HG03439 (cell line): ENCODE measurements around the gene IQCK.
"Not testable (repeated sequence)": the region's sequence is repeated elsewhere in the genome, so short reads cannot be mapped to it uniquely, and the experiment has no call there.

ENCODE experiments used
- ATAC-seq: cut with Tn5 transposase; IDR thresholded peaks from one replicate; pipeline ENCODE4 v1.9.1; 2021; ENCODE audit warnings: mild to moderate bottlenecking, moderate library complexity; ENCODE audit not compliant: unreplicated experiment

The IQCK gene, protein sequence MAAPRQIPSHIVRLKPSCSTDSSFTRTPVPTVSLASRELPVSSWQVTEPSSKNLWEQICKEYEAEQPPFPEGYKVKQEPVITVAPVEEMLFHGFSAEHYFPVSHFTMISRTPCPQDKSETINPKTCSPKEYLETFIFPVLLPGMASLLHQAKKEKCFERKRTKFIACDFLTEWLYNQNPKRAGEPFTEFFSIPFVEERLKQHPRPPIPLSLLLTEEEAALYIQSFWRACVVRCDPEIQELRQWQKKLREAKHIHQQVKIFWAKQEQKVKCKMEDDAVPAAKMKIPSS

DNA sequence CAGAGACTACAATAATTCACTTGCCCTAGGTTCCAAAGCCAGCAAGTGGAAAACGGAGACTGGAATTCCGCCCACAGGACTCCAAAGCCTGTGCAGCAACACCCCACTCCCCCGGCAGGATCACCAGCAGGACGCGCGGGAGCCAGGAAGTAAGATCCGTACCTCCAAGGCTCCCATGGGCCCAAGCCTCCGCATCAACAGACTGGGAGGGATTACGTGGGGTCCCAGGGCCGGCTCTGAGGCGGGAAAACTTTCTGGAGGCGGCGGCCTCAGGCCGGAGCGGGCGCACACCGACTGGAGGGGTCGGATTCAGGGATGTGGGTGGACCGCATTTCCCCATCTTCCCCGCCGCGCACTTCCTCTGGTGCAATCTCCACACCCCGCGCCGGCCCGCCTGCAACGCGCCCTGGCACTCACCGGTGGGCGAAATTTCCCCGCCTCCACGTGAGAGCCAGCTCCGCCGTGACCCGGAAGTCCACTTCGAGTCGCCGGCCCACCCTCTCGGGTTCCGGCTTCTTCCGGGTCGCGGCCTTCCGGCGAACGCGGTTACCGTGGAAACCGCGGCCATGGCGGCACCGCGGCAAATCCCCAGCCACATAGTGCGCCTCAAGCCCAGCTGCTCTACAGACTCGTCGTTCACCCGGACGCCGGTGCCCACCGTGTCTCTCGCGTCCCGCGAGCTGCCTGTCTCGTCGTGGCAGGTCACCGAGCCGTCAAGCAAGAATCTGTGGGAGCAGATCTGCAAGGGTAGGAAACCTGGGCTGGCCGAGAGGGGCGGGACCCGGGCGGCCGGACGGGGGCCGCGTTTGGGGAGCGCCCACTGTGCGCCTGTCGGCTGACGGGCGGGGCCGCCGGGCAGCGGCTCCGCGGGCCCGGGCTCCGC is at the start of gene IQCK, which contains the start of gene KNOP1:
Gene IQCK, plus strand, starts transcription at position 531 of the 883 bp plus-strand sequence. Its CDS starts 36 bp downstream, at position 567.
Gene KNOP1, minus strand, starts transcription at position 487 of the 883 bp plus-strand sequence. CDS start 3,192 bp downstream, outside the sequence.
- ATAC-seq, result peak; percentile 95

DNA sequence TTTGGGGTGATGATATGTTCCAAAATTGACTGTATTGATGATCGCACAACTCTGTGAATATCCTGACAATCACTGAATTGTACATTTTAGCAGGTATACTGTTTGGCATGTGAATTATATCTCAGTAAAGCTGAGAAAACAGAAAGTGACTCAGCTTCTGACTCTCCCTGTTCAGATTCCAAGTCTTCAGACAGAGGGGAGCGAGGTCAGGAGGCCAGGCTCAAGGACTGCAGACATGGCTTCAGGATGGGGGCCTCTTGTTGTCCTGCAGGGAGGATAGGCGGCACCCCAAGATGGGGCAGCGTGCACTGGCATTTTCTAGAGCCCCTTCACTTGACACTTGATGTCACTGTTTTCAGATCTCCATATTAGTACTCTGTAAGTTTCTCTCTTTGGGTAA is 45.7 kb upstream of the IQCK start:
- no peak for ATAC-seq

DNA sequence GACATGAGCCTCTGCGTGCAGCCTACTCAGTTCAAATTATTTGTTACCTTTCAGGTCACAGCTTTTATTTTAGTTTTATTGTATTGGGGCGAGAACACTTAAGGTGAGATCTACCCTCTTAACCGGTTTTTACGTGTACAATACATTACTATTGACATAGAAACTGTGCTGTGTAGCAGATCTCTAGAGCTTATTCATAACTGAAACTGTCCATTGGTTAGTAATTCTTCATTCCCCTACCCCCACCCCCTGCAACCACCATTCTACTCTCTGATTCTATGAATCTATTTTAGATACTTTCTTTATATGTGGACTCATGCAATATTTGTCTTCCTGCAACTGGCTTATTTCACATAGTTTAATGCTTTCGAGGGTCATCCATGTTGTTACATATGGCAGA is 43.6 kb upstream of the IQCK start:
- ATAC-seq, result no peak

DNA sequence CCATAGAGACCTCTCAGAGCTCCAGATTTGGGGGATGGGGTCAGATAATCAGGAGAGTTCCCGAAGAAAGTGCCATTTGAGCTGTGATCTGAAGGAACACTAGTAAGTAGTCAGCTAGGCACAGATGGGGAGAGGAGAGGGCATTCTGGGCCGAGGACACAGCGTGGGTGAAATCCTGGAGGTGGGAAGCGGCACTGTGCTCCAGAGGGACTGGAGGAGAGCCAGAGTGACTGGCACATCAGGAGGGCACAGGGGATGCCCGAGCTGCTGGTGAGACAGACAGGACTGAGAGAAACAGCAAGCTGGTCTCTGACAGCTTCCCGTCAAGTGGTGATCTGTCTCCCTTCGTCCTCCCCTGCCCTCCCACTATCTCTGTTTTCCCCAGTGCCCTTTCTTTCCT is 40.7 kb upstream of the IQCK start:
- no peak for ATAC-seq

DNA sequence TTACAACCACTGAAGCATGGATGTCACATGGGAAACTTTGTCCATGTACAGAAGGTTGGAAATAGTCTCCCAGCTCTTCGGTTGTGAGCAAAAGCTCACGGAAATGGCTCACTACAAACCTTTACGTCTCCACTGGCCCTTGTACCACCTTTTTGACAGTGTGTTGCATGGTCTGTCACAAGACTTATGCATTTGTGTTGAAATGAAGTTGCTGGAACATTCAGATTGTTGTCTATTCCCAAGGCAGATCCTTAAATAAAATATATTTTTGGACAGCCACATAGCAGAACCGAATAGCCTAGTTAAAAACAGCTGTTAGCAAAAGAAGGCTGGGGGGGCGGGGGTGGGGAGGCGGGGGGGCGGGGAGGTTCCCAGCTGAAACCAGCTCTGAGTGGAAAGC is 39.3 kb upstream of the IQCK start:
- ATAC-seq, result no peak

DNA sequence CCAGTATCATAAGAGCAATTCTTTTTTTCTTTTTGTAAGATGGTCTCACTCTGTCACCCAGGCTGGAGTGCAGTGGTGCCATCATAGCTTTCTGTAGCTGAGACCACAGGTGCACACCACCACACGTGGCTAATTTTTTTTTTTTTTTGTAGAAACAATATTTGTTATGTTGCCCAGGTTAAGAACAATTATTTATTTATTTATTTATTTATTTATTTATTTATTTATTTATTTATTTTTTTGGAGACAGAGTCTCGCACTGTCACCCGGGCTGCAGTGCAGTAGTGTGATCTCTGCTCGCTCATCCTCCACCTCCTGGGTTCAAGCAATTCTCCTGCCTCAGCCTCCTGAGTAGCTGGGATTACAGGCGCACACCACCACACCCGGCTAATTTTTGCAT is 38.8 kb upstream of the IQCK start:
- not testable (repeated sequence) for ATAC-seq

DNA sequence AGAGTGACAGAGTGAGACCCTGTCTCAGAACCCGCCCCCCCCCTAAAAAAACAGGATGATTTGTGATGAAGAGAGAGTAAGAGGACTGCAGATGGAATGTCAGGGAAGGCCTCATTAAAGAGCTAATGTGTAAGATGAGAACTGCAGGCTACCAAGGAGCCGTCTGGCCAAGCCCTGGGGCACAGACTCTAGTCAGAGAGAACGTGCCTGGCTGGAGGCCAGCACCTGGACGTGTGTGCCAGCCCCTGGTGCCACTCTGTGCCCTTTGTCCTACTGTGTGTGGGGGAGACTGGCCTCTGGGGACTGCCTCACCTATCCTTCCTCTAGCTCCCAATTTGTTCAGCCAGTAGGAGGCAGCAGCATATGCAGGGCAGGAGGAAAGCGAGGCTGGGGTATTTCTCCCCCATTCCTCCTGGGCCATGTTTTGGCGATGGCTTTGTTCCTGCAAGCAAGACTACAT is 37.2 kb upstream of the IQCK start:
- no peak for ATAC-seq

DNA sequence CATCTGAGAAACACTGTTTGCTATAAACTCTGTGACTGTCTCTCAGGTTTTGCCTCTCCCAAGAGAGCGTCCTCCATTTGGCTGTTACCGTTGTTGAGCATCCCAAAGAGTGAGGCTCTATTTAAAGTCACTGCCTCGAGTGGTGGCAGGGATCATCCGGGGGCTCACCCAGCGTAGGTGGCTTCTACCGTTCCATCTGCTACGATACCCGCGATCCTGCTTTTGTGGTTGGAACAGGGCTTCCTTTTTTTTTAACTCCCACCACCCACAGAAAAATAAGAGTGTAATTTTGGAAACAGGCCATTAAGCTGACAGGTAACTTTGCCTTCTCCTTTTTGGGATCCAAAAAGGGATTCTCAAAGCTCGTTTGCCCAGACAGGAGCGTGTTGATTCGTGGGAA is 36.4 kb upstream of the IQCK start:
- no peak for ATAC-seq

DNA sequence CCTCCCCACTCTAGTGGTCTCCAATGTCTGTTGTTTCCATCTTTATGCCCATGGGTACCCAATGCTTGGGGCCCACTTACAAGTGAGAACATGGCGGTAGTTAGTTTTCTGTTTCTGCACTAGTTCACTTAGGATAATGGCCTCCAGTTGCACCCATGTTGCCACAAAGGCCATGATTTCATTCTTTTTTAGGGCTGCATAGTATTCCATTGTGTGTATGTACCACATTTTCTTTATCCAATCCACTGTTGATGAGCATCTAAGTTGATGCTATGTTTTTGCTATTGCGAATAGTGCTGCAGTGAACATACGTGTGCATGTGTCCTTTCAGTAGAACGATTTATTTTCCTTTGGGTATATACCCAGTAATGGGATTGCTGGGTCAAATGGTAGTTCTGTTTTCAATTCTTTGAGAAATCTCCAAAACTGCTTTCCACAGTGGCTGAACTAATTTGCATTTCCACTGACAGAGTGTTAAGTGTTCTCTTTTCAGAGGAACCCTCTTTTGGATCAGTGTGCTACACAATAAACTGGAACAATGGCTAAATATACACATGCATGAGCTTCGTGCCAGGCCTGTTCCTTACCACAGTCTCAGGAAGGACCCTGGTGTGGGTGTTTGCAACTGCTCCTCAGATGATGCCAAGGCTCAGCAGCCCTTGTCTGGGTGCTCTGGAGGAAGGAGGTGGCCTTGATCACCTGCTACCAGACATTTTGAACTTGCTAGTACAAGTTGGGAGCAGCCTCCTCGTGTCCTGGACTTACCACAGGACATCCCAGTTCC is 34.4 kb upstream of the IQCK start:
- ATAC-seq, result no peak

DNA sequence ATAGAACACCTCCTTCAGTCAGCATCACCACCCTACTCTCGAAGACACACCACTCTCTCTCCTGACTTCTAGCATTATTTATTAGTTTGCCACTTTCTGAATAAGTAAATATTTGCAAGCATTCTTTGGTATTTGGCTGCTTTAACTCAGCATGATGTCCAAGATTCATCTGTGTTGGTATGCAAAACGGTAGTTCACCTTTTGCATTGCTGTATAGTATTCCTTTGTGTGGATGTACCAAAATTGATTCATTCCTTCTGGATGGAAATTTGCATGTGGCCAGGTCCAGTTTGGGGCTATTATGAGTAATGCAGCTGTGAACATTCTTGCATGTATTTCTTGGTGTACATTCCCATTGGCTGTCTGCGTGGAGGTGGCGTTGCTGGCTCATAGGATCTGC is 32.9 kb upstream of the IQCK start:
- ATAC-seq, result no peak

DNA sequence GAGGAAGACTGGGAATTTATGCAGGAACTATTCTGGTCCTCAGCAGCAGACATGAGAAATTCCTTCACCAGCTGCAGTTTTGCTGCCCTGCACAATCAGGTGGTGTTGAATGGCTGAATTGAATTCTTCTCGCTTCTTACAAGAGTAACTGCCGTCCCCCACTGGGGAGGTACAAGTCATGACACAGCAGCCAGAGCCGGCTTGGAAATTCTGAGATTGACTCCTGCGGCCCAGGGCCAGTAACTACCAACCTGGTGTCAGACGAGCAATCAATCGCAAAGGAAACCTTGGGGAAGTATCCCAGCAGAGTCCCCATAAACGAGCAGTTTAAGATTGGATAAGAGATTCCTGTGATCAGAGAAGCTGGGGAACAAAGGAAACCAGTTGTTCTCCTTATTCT is 30.8 kb upstream of the IQCK start:
- no peak for ATAC-seq

DNA sequence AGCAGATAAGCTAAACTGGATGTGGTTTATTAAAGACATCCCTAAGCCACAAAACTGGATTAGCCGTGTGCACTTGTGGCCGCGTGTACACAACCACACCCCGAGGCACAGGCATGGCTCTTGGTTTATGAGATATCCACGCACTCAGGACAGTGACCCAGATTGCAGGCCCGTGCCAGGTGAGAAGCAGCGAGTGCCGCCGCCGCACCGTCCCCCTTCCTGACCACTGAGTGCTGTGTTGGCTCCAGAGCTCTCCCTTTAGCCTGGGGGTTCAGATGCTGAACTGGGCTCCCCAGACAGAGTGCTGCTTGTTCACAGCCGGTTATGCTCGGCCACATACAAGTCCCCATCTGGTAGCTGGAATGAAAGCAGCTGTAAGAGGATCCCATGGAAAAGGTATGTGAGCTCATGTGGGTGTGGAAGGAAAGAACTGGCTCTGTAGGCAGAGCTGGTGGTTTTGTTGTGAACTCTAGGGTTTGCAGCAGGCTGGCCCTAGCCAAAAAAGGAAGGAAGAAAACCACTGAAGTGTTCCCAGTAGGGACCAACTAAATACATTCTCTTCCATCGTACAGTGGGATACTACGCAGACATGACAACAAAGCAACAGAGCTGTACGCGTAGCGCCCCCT is 29.6 kb upstream of the IQCK start:
- ATAC-seq, result no peak

DNA sequence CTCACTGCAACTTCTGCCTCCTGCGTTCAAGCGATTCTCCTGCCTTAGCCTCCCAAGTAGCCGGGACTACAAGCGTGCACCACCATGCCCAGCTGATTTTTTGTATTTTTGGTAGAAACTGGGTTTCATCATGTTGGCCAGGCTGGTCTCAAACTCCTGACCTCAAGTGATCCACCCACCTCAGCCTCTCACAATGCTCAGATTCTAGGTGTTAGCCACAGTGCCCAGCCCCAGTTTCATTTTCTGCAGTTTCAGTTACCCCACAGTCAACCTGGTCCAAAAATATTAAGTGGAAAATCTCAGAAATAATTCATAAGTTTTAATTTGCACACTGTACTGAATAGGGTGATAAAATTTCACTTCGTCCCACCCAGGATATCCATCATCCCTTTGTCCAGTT is 28.7 kb upstream of the IQCK start:
- no peak for ATAC-seq

DNA sequence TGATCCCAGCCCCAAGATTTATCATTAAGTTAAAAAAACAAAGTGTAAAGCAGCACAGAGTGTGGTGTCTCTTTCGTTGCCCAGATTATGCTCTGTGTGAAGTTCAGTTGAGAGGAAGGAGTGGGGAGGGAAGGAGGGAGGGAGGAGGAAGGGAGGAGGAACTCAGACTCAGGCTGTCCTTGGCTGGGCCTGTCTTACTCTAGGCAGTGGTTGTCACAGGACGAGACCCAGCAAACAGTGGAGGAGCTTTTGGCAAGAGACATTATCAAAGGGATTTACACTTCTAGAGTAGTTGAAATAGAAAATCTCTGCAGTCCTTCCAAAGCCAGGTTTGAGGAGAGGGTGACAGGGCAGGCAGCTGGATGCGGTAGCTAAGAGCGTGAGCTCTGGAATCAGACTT is 27.9 kb upstream of the IQCK start:
- ATAC-seq, result no peak

DNA sequence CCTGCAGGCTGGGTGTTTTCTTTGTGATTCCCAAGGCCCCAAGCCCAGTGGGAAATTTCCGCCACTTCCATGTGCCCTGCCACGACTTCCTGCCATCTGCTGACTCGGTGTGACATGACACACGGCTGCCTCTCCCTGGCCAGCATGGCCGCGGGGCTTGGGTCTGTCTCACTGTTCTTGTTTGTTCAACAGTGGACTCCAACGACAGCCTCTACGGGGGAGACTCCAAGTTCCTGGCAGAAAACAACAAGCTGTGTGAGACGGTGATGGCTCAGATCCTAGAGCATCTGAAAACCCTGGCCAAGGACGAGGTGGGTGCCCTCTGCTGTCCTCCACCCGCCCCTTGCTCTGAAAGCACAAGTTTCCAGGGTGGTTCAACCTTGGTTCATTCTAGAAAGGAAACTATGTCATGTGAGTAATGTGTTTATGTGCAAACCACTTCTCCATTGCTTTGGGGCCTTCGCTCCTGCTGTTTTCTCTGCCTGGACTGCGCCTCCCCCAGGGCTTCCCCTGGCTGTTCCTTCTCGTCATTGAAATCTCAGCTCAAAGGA is 26.8 kb upstream of the IQCK start:
- ATAC-seq, result no peak

DNA sequence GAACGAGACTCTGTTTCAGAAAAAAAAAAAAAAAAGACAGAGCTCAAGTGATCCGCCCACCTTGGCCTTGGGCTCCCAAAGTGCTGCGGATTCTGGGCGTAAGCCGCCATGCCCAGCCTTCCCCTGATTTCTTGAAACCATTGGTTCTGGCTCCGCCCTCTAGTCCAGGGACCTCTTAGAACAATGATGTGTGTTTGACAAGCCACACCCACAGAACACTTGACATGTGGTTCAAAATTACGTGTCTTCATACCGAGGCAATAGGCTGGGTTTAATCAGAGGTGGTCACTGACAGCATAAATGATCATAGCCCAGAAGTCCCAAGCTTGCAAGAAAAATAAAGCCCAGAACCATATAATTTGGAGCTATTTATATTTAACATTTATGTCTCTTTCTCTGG is 23.1 kb upstream of the IQCK start:
- no peak for ATAC-seq

DNA sequence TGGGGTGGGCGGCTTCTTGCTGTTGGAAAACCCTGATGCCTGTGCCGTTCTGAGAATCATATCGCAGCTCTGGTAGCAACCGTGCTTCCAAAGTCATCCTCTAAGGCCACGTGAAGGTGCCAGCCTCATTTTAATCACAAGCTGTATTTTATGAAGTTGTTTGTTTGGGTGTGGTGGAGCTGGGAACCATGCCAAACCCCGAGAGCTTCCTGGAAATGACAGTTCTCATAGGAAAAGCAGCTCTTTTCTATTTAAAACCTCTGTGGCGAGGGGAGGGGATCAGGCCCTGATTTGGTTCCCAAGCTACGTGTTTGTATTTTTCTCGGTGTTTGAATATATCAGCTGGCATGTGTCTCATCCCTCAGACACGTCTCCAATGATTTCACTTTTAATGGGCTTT is 21.7 kb upstream of the IQCK start:
- ATAC-seq, result no peak

DNA sequence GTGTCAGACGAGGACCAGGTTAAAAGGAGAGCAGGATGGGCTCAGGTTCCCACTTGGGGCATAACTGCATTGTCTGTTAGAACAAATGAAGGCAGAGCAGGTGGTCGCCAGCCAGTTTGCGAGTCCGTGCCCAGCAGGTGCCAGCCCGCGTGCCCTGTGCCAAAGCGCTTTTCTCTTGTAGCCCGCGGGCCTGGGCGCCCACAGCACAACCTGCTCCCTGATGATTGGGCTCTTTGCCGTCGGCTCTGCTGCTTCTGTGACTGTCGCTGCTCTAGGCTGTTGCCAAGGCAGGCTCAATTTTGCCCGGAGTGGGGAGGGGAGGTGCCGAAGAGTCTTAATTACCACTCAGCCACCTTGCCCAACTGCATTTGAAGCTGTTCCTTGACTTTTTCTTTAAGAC is 21.1 kb upstream of the IQCK start:
- ATAC-seq, result no peak

DNA sequence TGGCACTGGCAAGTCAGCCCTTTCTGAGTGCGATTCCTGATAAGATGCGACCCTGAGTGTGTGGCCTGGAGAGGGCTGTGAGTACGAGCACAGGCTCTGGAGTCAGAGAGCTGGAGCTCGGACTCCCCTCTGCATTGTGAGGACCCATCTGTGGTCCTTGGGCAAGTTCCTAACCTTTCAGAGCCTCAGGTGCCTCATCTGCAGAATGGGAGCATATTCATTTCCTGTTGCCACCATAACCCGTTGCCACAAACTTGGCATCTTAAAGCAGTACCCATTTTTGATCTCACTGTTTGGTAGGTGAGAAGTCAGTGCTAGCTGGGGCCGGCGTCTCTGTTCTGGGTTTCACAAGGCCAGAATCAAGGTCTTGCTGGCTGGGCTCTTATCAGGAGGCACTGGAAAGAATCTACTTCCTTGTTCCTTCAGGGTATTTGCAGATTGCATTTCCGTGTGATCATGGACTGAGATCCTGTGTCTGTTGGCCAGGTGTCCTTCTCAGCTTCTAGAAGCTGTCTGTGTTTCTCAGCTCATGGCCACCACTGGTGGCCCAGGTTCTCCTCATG is 20.2 kb upstream of the IQCK start:
- ATAC-seq, result no peak
